Measurements from ENCODE around the gene CTNNBIP1.

The CTNNBIP1 gene

GRCh38 chr1:9860887-9861286 lies 49.2 kb downstream of the CTNNBIP1 start:
- in situ Hi-C loops (cut with HindIII; ENCODE audit: low sequenced_read_pairs), result no loop called here

- in situ Hi-C loops (cut with HindIII; ENCODE audit: low sequenced_read_pairs), result no loop called here
These were observed 50.6 kb downstream of the CTNNBIP1 start for GRCh38 chr1:9859281-9860014.

- in situ Hi-C loops (cut with HindIII; ENCODE audit: low sequenced_read_pairs), result no loop called here
These were observed 51.6 kb downstream of the CTNNBIP1 start for GRCh38 chr1:9858293-9859035.

- in situ Hi-C loops (cut with HindIII; ENCODE audit: low sequenced_read_pairs), result no loop called here
These were observed 54.9 kb downstream of the CTNNBIP1 start for GRCh38 chr1:9855186-9855585.

GRCh38 chr1:9853249-9853595 lies 56.8 kb downstream of the CTNNBIP1 start:
- in situ Hi-C loops (cut with HindIII; ENCODE audit: low sequenced_read_pairs), result no loop called here

GRCh38 chr1:9852410-9853248 lies 57.4 kb downstream of the CTNNBIP1 start:
- in situ Hi-C loops (cut with HindIII; ENCODE audit: low sequenced_read_pairs), result no loop called here

- in situ Hi-C loops (cut with HindIII; ENCODE audit: low sequenced_read_pairs), result no loop called here
These were observed 58.1 kb downstream of the CTNNBIP1 start for GRCh38 chr1:9852004-9852403.

- in situ Hi-C loops (cut with HindIII; ENCODE audit: low sequenced_read_pairs), result no loop called here
These were observed 59.5 kb downstream of the CTNNBIP1 start for GRCh38 chr1:9850442-9851162.

- in situ Hi-C loops (cut with HindIII; ENCODE audit: low sequenced_read_pairs), result no loop called here
These were observed 60.2 kb downstream of the CTNNBIP1 start for GRCh38 chr1:9849691-9850441.

- in situ Hi-C loops (cut with HindIII; ENCODE audit: low sequenced_read_pairs), result no loop called here
These were observed 62.0 kb downstream of the CTNNBIP1 start for GRCh38 chr1:9848022-9848421.

- in situ Hi-C loops (cut with HindIII; ENCODE audit: low sequenced_read_pairs), result no loop called here
These were observed 62.8 kb downstream of the CTNNBIP1 start for GRCh38 chr1:9847269-9847668.

- in situ Hi-C loops (cut with HindIII; ENCODE audit: low sequenced_read_pairs), result no loop called here
These were observed 63.4 kb downstream of the CTNNBIP1 start for GRCh38 chr1:9846611-9847171.

GRCh38 chr1:9845914-9846313 lies 64.2 kb downstream of the CTNNBIP1 start:
- in situ Hi-C loops (cut with HindIII; ENCODE audit: low sequenced_read_pairs), result no loop called here

- in situ Hi-C loops (cut with HindIII; ENCODE audit: low sequenced_read_pairs), result no loop called here
These were observed 65.3 kb downstream of the CTNNBIP1 start for GRCh38 chr1:9844756-9845155.

- in situ Hi-C loops (cut with HindIII; ENCODE audit: low sequenced_read_pairs), result no loop called here
These were observed 66.0 kb downstream of the CTNNBIP1 start for GRCh38 chr1:9844106-9844505.

- in situ Hi-C loops (cut with HindIII; ENCODE audit: low sequenced_read_pairs), result no loop called here
These were observed 66.5 kb downstream of the CTNNBIP1 start for GRCh38 chr1:9843576-9843945.

- in situ Hi-C loops (cut with HindIII; ENCODE audit: low sequenced_read_pairs), result no loop called here
These were observed 67.1 kb downstream of the CTNNBIP1 start for GRCh38 chr1:9842781-9843575.

GRCh38 chr1:9842073-9842711 lies 67.9 kb downstream of the CTNNBIP1 start:
- in situ Hi-C loops (cut with HindIII; ENCODE audit: low sequenced_read_pairs), result no loop called here

GRCh38 chr1:9841460-9841859 lies 68.6 kb downstream of the CTNNBIP1 start:
- in situ Hi-C loops (cut with HindIII; ENCODE audit: low sequenced_read_pairs), result no loop called here

All from DLD1 (cell line).